ENCODE measurements around the gene ARF1. TPM values are rescaled to one million over a fixed set of nuclear protein-coding genes. Genes with fewer than 3 reads are reported as not detected.

Gene ARF1
- total RNA-seq, 1 donor from 2014 or later: 120 TPM

Small RNA genes within 50 kb of the gene (small RNA-seq; reads per million reads assigned to genes)
- not detected for gene AL359510.1 (ENCODE audit: low replicate concordance)

Other genes with a start within 250 kb of the ARF1 start
- gene WNT9A, start 134.8 kb upstream of the ARF1 start, total RNA-seq: 1.5 TPM
- gene WNT3A, start 75.7 kb upstream of the ARF1 start, total RNA-seq: 0.39 TPM
- gene C1orf35, start 20.6 kb downstream of the ARF1 start, total RNA-seq: 5.8 TPM
- gene MRPL55, start 26.6 kb downstream of the ARF1 start, total RNA-seq: 30.7 TPM
- 146 TPM for gene GUK1, start 57.6 kb downstream of the ARF1 start, total RNA-seq
- gene GJC2, start 67.2 kb downstream of the ARF1 start, total RNA-seq: 1.2 TPM
- gene IBA57, start 83.1 kb downstream of the ARF1 start, total RNA-seq: 5.0 TPM
- 79.3 TPM for gene OBSCN, start 125.3 kb downstream of the ARF1 start, total RNA-seq